Testis (tissue), 3 donors: ENCODE data around the gene FSTL5. TPM values are rescaled to one million over a fixed set of nuclear protein-coding genes. Genes with fewer than 3 reads are reported as not detected.
"Not testable (repeated sequence)": the region's sequence is repeated elsewhere in the genome, so short reads cannot be mapped to it uniquely, and the experiment has no call there.

ENCODE experiments used
- DNase-seq: peaks from one replicate; pipeline ENCODE4 v3.0.0-alpha.2; 2019
- H3K27ac ChIP-seq, 2 donors: fragments of 200-600 bp; sonication (generic); one replicate each; pipeline ENCODE4 v1.5.1; 2019
- H3K27me3 ChIP-seq: fragments of 200-600 bp; sonication (generic); one replicate; pipeline ENCODE4 v1.5.1; 2019
- H3K36me3 ChIP-seq: fragments of 200-600 bp; sonication (generic); one replicate; pipeline ENCODE4 v1.5.1; 2017; ENCODE audit warnings: low read depth; ENCODE audit errors: missing control alignments
- H3K4me1 ChIP-seq: fragments of 200-600 bp; sonication (generic); one replicate; pipeline ENCODE4 v1.5.1; 2019
- H3K4me3 ChIP-seq, 2 donors: fragments of 200-600 bp; sonication (generic); one replicate each; pipeline ENCODE4 v1.5.1; 2017 to 2019
- H3K9me3 ChIP-seq: fragments of 200-600 bp; sonication (generic); one replicate; pipeline ENCODE4 v1.5.1; 2017
- CTCF ChIP-seq, 3 experiments: fragments of 450-650 bp in 2 of 3; fragments of 200-600 bp in 1 of 3; sonication (generic) in 1 of 3; IDR thresholded peaks; one replicate each; pipeline ENCODE4 v1.5.1; 2016 to 2019; ENCODE audit warnings: antibody characterized with exemption in 3 of 3, mild to moderate bottlenecking in 2 of 3, moderate library complexity in 1 of 3
- POLR2A ChIP-seq: fragments of 450-650 bp; IDR thresholded peaks from one replicate; pipeline ENCODE4 v1.6.1; 2017; ENCODE audit warnings: antibody characterized with exemption, mild to moderate bottlenecking, moderate library complexity
- WGBS, 2 donors: methylation state at CpG; one replicate each; pipeline ENCODE4 v1.1.5; 2018; 5-methylcytosine and 5-hydroxymethylcytosine counted together
- intact Hi-C: fragments of 100-400 bp; cut with DNase I; formaldehyde crosslinking; loops from one replicate; pipeline ENCODE4 v1.15.1; 2023; ENCODE audit warnings: low total_unique reads
- polyA plus RNA-seq: library from polyadenylated mRNA; stranded (reverse); fragments of 350-450 nt; fragmentation: Illumina TruSeq; extraction: RNeasy Lipid Tissue Mini Kit (QIAGEN cat#74804); gene quantifications from one replicate; pipeline ENCODE4 v1.2.3, GENCODE V29; 2014; ENCODE audit warnings: low read depth, low replicate concordance; ENCODE audit not compliant: insufficient read depth
- total RNA-seq, 2 donors: library from RNA; depleted of rRNA; stranded (reverse); fragments of >200 nt; gene quantifications; one replicate each; pipeline ENCODE4 v1.2.3, GENCODE V29; 2016

Gene FSTL5
- total and polyA plus RNA-seq, 3 donors from 2014 or later = 0.57 to 1.0 (median 0.68) TPM

GRCh38 chr4:162104459-162105124, 59.2 kb downstream of the FSTL5 start:
- WGBS, 2 donors = 53 to 60% methylated on average over 5 of the region's 5 CpGs
- Histone ChIP-seq H3K4me3 (peak overlapping the region; percentile 9 to 15), H3K27ac (no peak overlapping the region), H3K27me3 (no peaks in the 10 kb centered on the region), H3K9me3 (no peaks in the 10 kb centered on the region), H3K4me1 (no peaks in the 10 kb centered on the region), H3K36me3 (no peaks in the 10 kb centered on the region)
- DNase-seq = no peak
- intact Hi-C loops = no loop called here
- TF ChIP-seq CTCF (IDR thresholded peaks at IDR 0.05) = no peak
- TF ChIP-seq POLR2A = no peak

GRCh38 chr4:162103908-162104307, 59.9 kb downstream of the FSTL5 start:
- intact Hi-C loops, H3K27me3 ChIP-seq, H3K27ac ChIP-seq, H3K9me3 ChIP-seq, DNase-seq, H3K36me3 ChIP-seq, H3K4me1 ChIP-seq: not testable (repeated sequence)
- H3K4me3 ChIP-seq = peak overlapping the region; percentile 9 to 15
- WGBS, 2 donors = 78 to 88% methylated on average over 12 of the region's 12 CpGs

GRCh38 chr4:162102713-162103112, 61.1 kb downstream of the FSTL5 start:
- H3K27me3 ChIP-seq = no peaks in the 10 kb centered on the region
- TF ChIP-seq CTCF (IDR thresholded peaks at IDR 0.05) (no peak), POLR2A (no peak)
- DNase-seq = no peak
- intact Hi-C loops = no loop called here
- H3K4me3 ChIP-seq = no peak overlapping the region
- no peaks in the 10 kb centered on the region for H3K36me3 ChIP-seq
- WGBS, 2 donors = 59 to 63% methylated on average over 1 of the region's 1 CpG
- H3K9me3 ChIP-seq = no peaks in the 10 kb centered on the region
- H3K4me1 ChIP-seq = no peaks in the 10 kb centered on the region
- H3K27ac ChIP-seq = no peak overlapping the region

- WGBS, 2 donors = 84 to 85% methylated on average over 1 of the region's 1 CpG
- no peaks in the 10 kb centered on the region for H3K27me3 ChIP-seq
- TF ChIP-seq POLR2A = no peak
- no peak for TF ChIP-seq CTCF (IDR thresholded peaks at IDR 0.05)
- no peaks in the 10 kb centered on the region for H3K9me3 ChIP-seq
- H3K4me3 ChIP-seq = no peak overlapping the region
- no peaks in the 10 kb centered on the region for H3K36me3 ChIP-seq
- no peak overlapping the region for H3K27ac ChIP-seq
- intact Hi-C loops = no loop called here
- no peaks in the 10 kb centered on the region for H3K4me1 ChIP-seq
- DNase-seq = no peak
Measured at GRCh38 chr4:162101337-162101736, 62.5 kb downstream of the FSTL5 start.

- Histone ChIP-seq H3K4me1 (no peaks in the 10 kb centered on the region), H3K9me3 (no peaks in the 10 kb centered on the region), H3K27me3 (no peaks in the 10 kb centered on the region), H3K27ac (no peak overlapping the region), H3K36me3 (no peaks in the 10 kb centered on the region), H3K4me3 (no peak overlapping the region)
- DNase-seq = no peak
- WGBS, 2 donors = 76 to 84% methylated on average over 2 of the region's 2 CpGs
- intact Hi-C loops = no loop called here
- TF ChIP-seq POLR2A (no peak), CTCF (IDR thresholded peaks at IDR 0.05) (no peak)
Measured at GRCh38 chr4:162075726-162076125, 88.1 kb downstream of the FSTL5 start.
